Astrocyte (in vitro differentiated cells and primary cell): ENCODE data around the gene B3GNT4. TPM values are rescaled to one million over a fixed set of nuclear protein-coding genes. Genes with fewer than 3 reads are reported as not detected.

ENCODE experiments used
- DNase-seq: peaks from one replicate; pipeline ENCODE4 v3.0.0-alpha.2; 2010; ENCODE audit warnings: low read depth
- FAIRE-seq: peaks from 2 replicates; lab custom pipeline; 2011; peaks lifted over from hg19 to GRCh38; lab: Jason Lieb, UNC
- H2AFZ ChIP-seq: 2 replicates; pipeline ENCODE4 v1.6.0; 2012; ENCODE audit warnings: low read depth, low read length, inconsistent platforms
- H3K27ac ChIP-seq: 2 replicates; pipeline ENCODE4 v1.5.1; 2011; ENCODE audit warnings: low read depth, low read length, inconsistent platforms
- H3K27me3 ChIP-seq: 2 replicates; pipeline ENCODE4 v1.6.0; 2011; ENCODE audit warnings: low read length, inconsistent platforms; ENCODE audit not compliant: insufficient read depth
- H3K36me3 ChIP-seq: 2 replicates; pipeline ENCODE4 v1.5.1; 2011; ENCODE audit warnings: low read length, inconsistent platforms; ENCODE audit not compliant: insufficient read depth
- H3K4me1 ChIP-seq: 2 replicates; pipeline ENCODE4 v1.5.1; 2011; ENCODE audit warnings: low read length, inconsistent platforms; ENCODE audit not compliant: insufficient read depth
- H3K4me2 ChIP-seq: 2 replicates; pipeline ENCODE4 v1.6.0; 2012; ENCODE audit warnings: low read length, inconsistent platforms
- H3K4me3 ChIP-seq: 2 replicates; pipeline ENCODE4 v1.5.1; 2011; ENCODE audit warnings: low read depth, mild to moderate bottlenecking, low read length, inconsistent platforms; ENCODE audit not compliant: insufficient read depth
- H3K79me2 ChIP-seq: 2 replicates; pipeline ENCODE4 v1.6.0; 2012; ENCODE audit warnings: mild to moderate bottlenecking, low read length, inconsistent platforms; ENCODE audit not compliant: insufficient read depth
- H3K9ac ChIP-seq: 2 replicates; pipeline ENCODE4 v1.6.0; 2012; ENCODE audit warnings: mild to moderate bottlenecking, low read length, inconsistent platforms
- H3K9me3 ChIP-seq: 2 replicates; pipeline ENCODE4 v1.5.1; 2012; ENCODE audit warnings: low read depth, mild to moderate bottlenecking, low read length, inconsistent platforms; ENCODE audit not compliant: insufficient read depth
- H4K20me1 ChIP-seq: 2 replicates; pipeline ENCODE4 v1.6.0; 2012; ENCODE audit warnings: low read length, inconsistent platforms; ENCODE audit not compliant: insufficient read depth
- H3K27ac Mint-ChIP-seq: one replicate; pipeline ENCODE4 v1.8.0; 2021; ENCODE audit warnings: mild to moderate bottlenecking, mixed read lengths; ENCODE audit not compliant: unreplicated experiment
- H3K27me3 Mint-ChIP-seq: one replicate; pipeline ENCODE4 v1.8.0; 2021; ENCODE audit warnings: low read depth, mixed read lengths; ENCODE audit not compliant: unreplicated experiment
- H3K36me3 Mint-ChIP-seq: one replicate; pipeline ENCODE4 v1.8.0; 2021; ENCODE audit warnings: low read depth, mixed read lengths; ENCODE audit not compliant: unreplicated experiment
- H3K4me1 Mint-ChIP-seq: one replicate; pipeline ENCODE4 v1.8.0; 2021; ENCODE audit warnings: low read depth, mixed read lengths; ENCODE audit not compliant: unreplicated experiment
- H3K4me3 Mint-ChIP-seq: one replicate; pipeline ENCODE4 v1.8.0; 2021; ENCODE audit warnings: mild to moderate bottlenecking, moderate library complexity, mixed read lengths; ENCODE audit not compliant: unreplicated experiment
- H3K9me3 Mint-ChIP-seq: one replicate; pipeline ENCODE4 v1.8.0; 2021; ENCODE audit warnings: mild to moderate bottlenecking, mixed read lengths; ENCODE audit not compliant: unreplicated experiment
- EZH2 ChIP-seq: IDR thresholded peaks from 2 replicates; pipeline ENCODE4 v1.6.1; 2012; ENCODE audit warnings: mild to moderate bottlenecking, low read length, inconsistent platforms; ENCODE audit not compliant: insufficient read depth
- total RNA-seq: library from RNA; stranded (reverse); gene quantifications from 2 replicates; pipeline ENCODE4 v1.2.1, GENCODE V29; 2021
- TF ChIP-seq, protein P1 (sequence below): IDR thresholded peaks from 2 replicates; pipeline ENCODE4 v1.5.1; 2011; ENCODE audit warnings: low read depth, mild to moderate bottlenecking, inconsistent platforms, low read length, moderate library complexity; ENCODE audit not compliant: insufficient read depth

The B3GNT4 gene
- total RNA-seq, 1 donor from 2014 or later, result 0.54 TPM

DNA sequence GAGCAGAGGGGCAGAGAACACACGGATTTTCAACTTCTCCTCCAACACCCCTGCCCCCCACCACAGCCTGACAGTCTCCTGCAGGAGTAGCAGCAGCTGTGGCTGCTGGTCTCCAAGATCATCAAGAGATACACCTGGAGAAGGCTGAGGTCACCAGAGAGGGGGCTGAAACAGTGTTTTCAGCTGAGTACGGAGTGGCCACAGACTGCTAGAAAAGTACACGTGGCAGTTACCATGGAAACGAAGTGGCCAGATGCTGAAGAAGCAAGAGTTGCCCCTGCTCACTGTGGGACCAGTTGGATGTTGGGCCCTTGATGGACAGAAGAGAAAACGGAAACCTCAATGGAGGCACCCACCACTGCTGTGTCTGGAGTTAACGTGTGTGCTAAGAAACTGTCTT lies 27.3 kb downstream of the B3GNT4 start:
- peaks cover 18% of the 10 kb centered on the region for H3K36me3 Mint-ChIP-seq
- H3K79me2 ChIP-seq, result no peaks in the 10 kb centered on the region
- H3K27ac ChIP-seq, result no peak overlapping the region
- no peak overlapping the region for H2AFZ ChIP-seq
- peaks cover 16% of the 10 kb centered on the region for H4K20me1 ChIP-seq
- FAIRE-seq, result no peak
- no peak overlapping the region for H3K4me2 ChIP-seq
- H3K9me3 Mint-ChIP-seq, result no peaks in the 10 kb centered on the region
- no peaks in the 10 kb centered on the region for H3K27me3 Mint-ChIP-seq
- H3K9ac ChIP-seq, result no peak overlapping the region
- H3K9me3 ChIP-seq, result no peaks in the 10 kb centered on the region
- H3K36me3 ChIP-seq, result peaks cover 23% of the 10 kb centered on the region
- H3K27me3 ChIP-seq, result no peaks in the 10 kb centered on the region
- H3K4me3 ChIP-seq, result no peak overlapping the region
- no peak for DNase-seq
- no peaks in the 10 kb centered on the region for H3K4me1 ChIP-seq
- H3K4me1 Mint-ChIP-seq, result no peaks in the 10 kb centered on the region
- H3K4me3 Mint-ChIP-seq, result no peak overlapping the region
- TF ChIP-seq EZH2, result no peak
- H3K27ac Mint-ChIP-seq, result no peak overlapping the region

DNA sequence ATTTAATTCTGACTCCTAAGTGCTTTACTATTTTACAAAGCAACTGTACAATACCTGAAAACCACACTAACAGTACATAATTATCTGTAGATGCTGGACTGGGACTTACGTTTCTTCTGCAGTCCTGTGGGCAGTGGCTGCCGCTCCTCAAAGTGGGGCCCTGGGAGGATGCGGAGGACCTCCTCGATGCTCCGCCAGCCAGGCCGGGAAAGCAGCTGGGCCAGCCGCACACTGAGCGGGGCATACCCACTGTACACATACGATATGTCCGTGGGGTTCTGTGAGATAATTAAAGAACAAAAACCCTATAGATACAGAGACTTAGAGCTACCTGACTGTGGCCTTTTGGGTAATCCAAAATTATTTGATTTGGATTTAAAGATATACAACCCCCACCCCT lies 29.2 kb downstream of the B3GNT4 start:
- Histone ChIP-seq H3K4me3 (no peak overlapping the region), H3K4me1 (no peaks in the 10 kb centered on the region), H3K4me2 (no peak overlapping the region), H4K20me1 (peaks cover 5% of the 10 kb centered on the region), H3K36me3 (peaks cover 30% of the 10 kb centered on the region), H2AFZ (no peak overlapping the region), H3K27ac (no peak overlapping the region), H3K9me3 (no peaks in the 10 kb centered on the region), H3K9ac (no peak overlapping the region), H3K79me2 (no peaks in the 10 kb centered on the region), H3K27me3 (no peaks in the 10 kb centered on the region)
- Mint-ChIP-seq H3K4me3 (no peak overlapping the region), H3K27ac (no peak overlapping the region), H3K27me3 (no peaks in the 10 kb centered on the region), H3K36me3 (peaks cover 20% of the 10 kb centered on the region), H3K4me1 (no peaks in the 10 kb centered on the region), H3K9me3 (no peaks in the 10 kb centered on the region)
- TF ChIP-seq EZH2, result no peak
- TF ChIP-seq, protein P1, sequence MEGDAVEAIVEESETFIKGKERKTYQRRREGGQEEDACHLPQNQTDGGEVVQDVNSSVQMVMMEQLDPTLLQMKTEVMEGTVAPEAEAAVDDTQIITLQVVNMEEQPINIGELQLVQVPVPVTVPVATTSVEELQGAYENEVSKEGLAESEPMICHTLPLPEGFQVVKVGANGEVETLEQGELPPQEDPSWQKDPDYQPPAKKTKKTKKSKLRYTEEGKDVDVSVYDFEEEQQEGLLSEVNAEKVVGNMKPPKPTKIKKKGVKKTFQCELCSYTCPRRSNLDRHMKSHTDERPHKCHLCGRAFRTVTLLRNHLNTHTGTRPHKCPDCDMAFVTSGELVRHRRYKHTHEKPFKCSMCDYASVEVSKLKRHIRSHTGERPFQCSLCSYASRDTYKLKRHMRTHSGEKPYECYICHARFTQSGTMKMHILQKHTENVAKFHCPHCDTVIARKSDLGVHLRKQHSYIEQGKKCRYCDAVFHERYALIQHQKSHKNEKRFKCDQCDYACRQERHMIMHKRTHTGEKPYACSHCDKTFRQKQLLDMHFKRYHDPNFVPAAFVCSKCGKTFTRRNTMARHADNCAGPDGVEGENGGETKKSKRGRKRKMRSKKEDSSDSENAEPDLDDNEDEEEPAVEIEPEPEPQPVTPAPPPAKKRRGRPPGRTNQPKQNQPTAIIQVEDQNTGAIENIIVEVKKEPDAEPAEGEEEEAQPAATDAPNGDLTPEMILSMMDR, result no peak
- no peak for DNase-seq
- FAIRE-seq, result no peak

DNA sequence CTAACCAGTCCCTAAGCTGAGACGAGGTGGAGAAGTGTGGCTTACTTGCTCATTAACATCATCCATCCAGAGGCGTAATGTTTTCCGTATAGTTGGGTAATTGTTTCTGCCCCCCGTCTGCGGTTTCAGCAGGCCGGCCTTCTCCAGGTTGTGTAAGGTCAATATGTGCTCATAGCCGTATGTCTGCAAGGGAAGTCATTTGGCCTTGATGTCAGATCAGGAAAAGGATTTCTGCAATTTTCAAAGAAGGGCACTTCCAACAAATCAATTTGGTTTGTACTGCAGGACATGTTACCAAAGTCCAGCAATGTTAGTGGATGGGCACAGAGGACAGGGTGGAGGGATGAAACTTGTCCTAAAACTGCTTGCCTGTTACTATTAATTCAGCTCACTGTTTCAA lies 32.2 kb downstream of the B3GNT4 start:
- H4K20me1 ChIP-seq, result no peaks in the 10 kb centered on the region
- H3K36me3 ChIP-seq, result peaks cover 30% of the 10 kb centered on the region
- Mint-ChIP-seq H3K4me3 (no peak overlapping the region), H3K9me3 (no peaks in the 10 kb centered on the region), H3K4me1 (no peaks in the 10 kb centered on the region), H3K36me3 (peaks cover 21% of the 10 kb centered on the region), H3K27ac (no peak overlapping the region), H3K27me3 (no peaks in the 10 kb centered on the region)
- no peak overlapping the region for H3K4me2 ChIP-seq
- H3K9me3 ChIP-seq, result no peaks in the 10 kb centered on the region
- H3K9ac ChIP-seq, result no peak overlapping the region
- TF ChIP-seq, protein P1, result no peak
- TF ChIP-seq EZH2, result no peak
- H2AFZ ChIP-seq, result no peak overlapping the region
- DNase-seq (no peak), FAIRE-seq (no peak)
- no peak overlapping the region for H3K4me3 ChIP-seq
- H3K4me1 ChIP-seq, result no peaks in the 10 kb centered on the region
- no peaks in the 10 kb centered on the region for H3K27me3 ChIP-seq
- no peak overlapping the region for H3K27ac ChIP-seq
- H3K79me2 ChIP-seq, result no peaks in the 10 kb centered on the region
